M059J (cell line): Measurements from ENCODE around the gene NHLRC2. TPM values are rescaled to one million over a fixed set of nuclear protein-coding genes. Genes with fewer than 3 reads are reported as not detected.

ENCODE experiments used
- DNase-seq: peaks from one replicate; pipeline ENCODE4 v3.0.0-alpha.2; 2012; ENCODE audit warnings: low read depth
- total RNA-seq: library from RNA; depleted of rRNA; stranded (reverse); fragments of >200 nt; shearing (Covaris generic); gene quantifications from 2 replicates; pipeline ENCODE4 v1.2.3, GENCODE V29; 2014

NHLRC2 gene
- total RNA-seq, 1 experiment from 2014 or later = 9.3 TPM

DNA sequence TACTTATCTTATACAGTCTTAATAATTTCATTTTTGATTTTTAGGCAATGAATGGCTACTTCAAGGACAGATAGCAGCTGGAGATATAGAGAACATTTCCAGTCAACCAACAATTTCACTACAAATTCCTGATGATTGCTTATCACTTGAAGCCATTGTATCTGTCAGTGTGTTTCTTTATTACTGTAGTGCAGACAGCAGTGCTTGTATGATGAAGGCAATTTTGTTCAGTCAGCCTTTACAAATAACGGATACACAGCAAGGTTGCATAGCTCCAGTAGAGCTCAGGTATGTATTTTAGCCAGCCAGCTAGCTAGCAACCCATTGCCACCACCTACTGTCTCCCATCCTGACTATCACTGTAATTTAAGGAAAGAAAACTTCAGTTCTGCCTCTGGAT lies 53.8 kb downstream of the NHLRC2 start:
- no peak for DNase-seq

DNA sequence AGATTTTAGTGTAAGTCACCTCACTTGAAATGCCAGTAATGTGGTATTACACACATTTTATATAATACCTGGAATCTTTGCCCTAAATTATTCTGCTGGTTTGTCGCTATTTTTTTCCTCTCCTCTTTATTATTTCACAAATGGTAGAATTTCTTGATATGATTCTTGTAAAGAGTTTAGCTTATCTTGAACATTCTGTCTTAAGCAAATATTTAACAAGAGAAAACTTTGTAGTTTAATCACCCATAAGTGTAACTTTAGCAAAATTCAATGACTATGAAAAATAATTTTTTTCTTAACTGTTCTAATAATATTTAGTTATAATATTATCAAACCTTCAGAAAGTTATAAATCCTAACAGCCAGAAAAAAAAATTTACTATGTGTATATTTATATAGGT lies 56.7 kb downstream of the NHLRC2 start:
- no peak for DNase-seq

DNA sequence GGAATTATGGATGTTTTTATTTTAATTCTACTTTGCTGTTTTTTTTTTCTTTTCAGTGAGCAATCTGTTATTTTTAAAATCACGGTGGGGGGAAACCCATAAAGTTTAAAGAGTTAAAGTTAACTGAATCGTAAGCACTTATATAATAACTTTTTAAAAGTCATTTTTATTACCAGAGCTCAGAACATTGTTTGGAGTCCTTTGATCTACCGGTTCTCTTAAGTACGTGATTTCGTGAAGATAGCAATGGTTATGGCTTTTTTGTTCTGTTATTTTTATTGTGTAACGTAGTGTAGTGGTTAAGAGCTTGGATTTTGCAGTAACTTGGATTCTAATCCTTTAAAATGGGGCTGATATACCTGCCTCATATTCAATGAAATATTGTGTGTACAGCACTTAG lies 57.4 kb downstream of the NHLRC2 start:
- no peak for DNase-seq

DNA sequence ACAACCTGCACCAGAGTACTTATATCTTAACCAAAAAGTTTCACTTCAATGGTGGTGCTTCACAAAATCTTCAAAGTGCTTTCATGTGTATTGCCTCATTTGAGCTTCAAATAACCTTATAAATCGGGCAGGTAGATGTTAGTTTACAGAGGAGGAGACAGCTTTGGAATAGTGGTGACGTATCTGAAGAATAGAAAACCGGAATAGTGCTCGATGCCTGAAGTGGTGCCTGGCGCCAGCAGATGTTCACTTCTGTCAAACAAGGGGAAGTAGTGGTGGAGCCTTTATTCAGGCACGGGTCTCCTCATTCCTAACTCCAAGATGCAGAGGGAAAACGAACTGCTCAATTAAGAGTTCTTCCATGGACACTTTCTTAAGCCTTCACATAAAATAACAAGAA lies 58.1 kb downstream of the NHLRC2 start:
- no peak for DNase-seq

DNA sequence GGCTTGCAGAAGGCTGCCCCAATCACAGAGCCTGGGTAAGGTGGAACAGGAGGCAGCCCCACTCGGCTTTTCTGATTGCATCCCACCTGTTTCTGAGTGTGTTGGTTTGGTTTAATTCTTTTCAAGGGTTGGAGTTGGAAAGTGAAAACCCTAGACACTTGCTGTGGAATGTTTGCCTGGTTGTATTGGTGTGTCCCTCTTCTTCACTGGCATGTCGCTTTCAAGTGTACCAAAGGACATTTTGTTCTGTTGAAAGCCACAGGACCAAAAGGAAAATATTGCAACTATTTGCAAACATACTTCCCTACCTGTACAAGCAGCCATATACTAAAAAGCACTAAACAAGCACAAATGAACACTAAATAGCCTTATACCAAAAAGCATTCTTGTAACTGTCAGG lies 60.5 kb downstream of the NHLRC2 start:
- DNase-seq = no peak

DNA sequence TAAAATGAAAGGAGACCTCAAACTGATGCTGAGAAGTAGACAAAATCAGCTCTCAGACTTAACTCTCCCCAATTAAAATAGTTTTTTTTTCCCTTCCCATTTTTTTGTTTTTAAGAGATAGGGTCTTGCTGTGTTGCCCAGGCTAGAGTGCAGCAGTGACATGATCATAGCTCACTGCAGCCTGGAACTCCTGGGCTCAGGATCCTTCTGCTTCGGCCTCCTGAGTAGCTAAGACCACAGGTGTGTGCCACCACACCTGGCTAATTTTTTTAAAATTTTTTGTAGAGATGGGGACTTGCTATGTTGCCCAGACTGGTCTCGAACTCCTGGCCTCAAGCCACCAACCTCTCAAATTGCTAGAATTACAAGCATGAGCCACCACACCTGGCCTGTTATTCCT lies 61.1 kb downstream of the NHLRC2 start:
- no peak for DNase-seq

DNA sequence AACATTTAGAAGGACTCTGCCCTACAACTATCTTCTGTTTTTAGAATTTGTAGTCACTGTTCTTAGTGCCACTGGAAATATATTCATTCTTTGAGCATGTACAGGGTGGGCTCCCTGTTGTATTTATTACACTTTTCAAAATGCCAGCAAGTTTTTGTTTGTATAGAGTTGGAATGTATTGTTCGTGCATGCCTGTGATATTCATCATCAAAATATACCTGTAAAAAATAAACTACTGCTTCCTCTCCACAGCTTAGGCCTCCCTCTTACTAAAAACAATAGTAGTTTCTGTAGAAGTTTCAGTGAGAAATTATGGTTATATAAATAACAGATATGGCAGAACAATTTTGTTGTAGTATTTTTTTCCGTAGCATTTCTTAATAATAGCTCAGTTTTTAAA lies 61.6 kb downstream of the NHLRC2 start:
- DNase-seq = no peak

DNA sequence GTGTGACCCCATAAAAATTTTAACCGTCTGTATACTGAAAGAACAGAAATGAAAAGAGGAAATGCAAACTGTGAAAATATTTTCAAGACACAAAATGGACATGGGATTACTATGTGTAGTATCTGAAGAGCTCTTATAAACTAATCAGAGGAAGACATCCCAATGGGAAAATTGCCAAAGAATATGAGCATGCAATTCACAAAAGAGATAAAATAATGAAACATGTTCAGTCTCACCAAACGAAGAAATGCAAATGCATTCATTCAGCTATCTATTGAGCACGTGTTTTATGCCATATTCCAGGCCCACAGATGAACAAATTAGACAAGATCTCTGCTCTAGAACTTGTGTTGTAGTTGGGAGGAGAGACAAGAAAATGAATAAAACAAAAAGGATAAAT lies 63.2 kb downstream of the NHLRC2 start:
- no peak for DNase-seq

DNA sequence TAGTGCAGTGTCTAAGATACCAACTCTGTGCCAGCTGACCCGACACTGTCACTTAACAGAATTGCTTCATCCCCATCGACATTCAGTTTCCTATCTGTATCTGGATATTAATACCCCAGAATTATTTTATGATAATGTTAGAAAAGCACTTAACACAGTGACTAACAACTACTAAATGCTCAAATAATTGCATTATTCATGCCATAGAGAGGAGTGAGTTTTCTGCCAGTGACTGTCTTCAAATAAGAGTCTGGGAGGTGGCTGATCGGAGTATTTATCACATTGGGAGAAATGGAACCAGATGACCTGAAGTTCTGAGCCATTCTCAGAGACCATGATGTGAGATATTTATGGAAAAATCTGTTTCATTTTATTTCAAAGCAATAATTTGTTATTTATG lies 65.7 kb downstream of the NHLRC2 start:
- no peak for DNase-seq

DNA sequence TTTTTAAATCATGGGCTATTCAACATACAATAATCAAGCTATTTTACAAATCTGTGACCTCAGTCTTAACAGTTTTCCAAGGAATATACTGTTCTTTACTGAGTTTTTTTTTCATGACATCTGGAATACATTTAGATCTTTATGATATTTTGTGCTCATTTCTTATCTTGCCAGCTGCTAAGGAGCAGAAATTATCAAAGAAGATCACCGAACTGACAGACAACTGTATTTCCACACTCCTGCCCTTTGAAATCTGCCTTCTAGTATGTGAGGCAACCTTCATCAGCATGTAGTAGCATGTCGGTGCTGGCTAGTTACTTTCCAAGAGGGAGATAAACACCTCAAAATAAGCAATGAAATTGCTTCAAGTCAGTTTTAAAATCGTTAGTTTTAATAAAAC lies 66.4 kb downstream of the NHLRC2 start:
- DNase-seq = no peak

DNA sequence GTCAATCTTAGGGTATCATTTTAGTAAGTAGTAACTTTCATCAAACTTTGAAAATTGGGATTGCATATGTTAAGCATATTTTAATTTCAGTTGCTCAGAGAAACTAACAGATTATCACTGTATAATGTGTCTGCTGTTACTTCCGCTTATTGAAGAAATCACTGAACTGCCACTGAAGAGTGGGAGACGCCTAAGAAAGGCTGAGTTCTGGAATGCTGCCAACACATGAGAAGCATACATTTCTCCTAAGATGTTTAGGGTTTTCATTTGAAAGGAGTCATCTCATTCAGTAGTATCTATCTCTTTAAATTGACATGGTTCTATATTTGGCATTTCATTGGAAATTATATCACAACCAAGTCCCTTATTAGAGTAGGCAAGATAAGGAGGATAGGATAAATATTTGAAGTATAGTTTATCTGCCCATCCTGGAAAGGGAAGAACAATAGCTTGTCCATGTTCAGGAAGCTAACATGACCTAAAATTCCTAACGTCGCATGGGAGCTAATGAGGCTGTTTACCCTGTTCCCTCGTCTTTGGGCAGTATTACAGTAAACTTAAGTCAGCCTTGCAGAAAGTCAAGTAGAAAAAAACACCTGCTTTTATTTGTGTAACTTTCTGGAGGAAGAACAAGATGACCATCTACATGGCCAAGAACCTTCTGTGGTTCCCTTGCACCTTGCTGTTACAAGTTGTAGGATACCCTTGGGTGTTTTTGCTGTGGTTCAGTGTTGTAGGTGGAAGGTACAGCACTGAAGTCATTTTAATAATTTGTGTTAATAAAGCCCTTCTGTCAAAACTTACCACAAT lies 67.3 kb downstream of the NHLRC2 start:
- DNase-seq = no peak

DNA sequence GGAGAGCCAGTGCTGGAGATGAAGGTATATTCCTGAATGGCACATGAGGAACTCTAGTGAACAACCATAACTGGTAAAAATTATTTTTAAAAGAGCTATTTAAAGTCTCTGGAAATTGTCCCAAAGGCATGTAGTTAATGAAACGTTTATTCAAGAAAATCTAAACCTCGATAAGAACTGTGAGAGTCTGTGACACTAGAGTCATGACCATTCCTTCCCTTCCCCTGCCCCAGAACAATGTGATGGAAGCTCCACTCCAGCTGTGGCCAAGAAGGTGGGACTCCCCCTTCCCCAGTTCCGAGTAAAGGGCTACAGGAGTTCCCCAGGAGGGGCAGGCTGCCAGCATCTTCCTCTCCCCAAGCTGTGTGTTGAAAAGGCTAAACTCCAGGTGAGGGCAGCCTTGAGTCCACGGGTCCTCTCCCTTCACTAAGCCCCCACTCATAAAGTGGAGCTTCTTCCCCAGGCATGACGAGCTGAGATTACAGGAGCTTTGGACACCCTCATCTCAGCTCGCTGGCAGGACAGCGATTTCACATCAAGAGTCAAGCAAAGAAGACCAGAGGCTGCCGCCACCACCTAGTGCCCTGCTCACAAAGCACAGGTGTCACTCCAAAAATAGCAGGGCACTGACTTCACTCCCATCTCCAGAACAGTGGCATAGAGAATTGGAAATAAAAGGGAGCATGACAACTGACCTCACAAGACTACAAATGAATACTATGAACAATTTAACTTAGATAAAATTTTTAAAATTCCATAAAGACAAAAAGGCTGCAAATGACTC lies 68.5 kb downstream of the NHLRC2 start:
- no peak for DNase-seq

DNA sequence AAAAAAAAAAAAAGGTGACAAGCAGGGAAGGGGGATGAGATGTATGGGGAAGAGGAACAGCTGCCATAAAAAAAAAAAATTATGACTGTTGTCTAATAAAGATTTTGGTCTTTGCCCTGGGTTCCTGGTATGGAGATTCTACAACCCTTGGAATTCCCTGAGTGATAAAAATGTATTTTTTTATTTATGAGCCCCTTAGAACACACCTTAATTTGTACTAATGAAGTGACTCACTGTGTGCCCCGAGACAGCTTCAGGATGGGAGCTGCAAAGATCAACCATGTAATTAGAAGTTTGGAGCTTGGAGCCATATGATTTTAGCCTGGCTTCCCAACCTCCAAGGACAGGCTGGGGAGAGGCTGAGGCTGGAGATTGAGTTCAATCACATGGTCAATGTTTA lies 69.7 kb downstream of the NHLRC2 start:
- no peak for DNase-seq

DNA sequence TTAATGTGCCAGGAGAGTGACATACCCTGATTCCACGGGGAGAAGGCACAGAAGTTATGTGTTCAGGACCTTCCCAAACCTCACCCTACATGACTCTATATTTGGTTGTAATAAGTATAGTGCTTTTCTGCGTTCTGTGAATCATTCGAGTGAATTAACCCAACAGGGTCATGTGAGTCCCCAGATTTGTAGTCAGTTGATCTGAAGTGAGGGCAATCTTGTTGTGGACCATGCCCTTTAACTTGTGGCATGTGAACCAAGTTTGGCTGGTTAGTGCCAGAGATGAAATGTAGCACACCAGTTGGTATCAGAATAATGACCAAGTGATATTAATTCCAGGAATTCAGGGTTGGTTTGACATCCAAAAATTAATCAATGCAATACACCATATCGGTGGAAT lies 70.2 kb downstream of the NHLRC2 start:
- DNase-seq = no peak

DNA sequence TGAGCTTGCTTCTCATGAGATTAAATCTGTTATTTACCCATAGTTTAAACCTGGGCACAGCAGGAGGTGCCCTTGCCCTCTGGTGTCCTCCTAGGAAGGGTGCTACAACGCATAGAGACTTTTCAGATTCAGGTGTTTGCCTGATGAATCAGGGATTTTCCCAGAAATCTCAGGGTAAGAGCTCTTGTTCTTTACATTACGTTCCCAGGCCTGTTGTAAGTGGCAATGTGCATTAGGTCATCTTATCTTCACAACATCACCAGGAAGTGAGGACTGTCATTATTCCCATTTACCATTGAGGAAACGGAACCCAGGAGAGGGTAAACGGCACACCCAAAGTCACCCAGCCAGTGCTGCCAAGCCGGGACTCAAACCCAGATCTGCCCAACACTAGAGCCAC lies 73.0 kb downstream of the NHLRC2 start:
- DNase-seq = no peak

DNA sequence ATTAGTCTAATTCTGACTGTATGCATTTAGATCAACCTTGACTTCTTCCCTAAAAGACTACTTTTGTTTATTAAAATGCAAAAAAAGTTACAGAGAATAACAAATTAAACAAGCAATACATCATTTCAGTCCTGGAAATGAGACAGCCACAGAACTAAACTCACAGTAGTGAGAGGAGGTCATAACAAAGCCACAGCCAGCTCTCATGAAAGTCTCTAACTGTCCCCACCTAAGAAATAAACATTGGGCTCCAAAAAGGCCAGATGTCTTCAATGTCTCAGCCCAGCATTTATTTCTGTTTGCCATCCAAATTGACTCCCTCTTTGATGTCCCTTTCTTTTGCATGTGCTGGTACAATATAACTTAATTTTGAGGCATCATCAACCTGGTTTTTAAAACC lies 74.4 kb downstream of the NHLRC2 start:
- DNase-seq = no peak

DNA sequence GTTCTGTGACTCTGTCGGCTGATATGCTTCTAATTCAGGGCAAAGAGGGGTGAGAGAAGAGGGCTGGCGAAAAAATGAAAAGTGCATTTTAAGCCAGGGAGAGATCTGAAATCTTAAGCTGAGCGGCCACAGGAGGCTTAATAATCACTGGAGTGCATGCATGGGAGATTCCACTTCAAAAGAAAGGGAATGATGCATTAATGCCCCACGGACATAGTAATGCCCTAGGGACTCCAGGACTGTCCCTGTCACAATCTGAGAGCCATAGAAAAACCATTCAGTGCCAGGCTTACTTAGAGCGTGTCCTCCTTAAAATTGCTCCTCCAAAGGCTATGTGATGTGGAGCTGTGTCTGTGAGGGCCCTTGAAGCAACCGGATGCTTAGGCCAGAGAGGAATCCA lies 75.1 kb downstream of the NHLRC2 start:
- DNase-seq = no peak

DNA sequence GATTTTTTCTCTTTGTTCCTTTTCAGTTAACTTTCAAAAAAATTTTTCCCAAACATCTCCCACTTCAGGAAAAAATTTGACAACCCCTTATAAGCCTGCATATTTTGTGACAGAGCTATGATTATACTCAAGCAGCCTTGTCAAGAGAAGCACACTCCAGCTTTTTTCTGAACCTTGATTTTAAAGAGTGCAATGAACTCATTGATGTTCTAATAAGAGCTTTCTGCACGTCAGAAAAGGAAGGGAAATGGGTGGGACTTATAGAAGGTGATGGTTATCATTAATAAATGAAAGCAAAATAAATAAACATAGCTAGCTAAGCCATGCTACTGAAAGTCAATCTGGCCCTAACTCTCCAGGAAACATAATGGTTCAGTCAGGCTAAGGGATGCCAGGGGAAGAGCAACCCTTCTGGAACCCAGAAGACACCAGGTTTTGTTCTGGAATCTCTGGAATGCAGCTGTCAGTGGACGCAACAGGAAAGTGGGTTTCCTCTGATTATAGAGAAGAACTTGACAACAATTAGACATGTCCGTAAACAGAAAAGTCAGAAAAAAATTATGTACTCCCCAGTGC lies 76.1 kb downstream of the NHLRC2 start:
- DNase-seq = no peak

DNA sequence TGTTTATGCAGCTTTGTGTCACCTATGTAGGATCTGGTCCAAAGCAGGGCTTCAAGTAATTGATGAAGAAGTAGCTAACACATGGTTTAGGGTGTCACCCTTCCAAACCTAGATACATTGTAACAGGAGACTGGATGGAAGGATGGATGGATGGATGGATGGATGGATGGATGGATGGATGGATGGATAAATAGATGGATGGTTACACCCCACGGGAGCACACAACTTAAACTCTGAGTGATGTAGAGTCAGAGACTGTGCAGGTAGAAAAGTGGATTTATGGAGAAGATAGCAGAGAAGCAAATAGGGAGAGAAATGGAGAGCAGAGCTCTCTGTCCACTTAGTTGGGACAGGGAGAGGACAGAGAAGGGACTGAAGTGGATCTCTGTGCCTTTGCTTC lies 78.4 kb downstream of the NHLRC2 start:
- DNase-seq = no peak

DNA sequence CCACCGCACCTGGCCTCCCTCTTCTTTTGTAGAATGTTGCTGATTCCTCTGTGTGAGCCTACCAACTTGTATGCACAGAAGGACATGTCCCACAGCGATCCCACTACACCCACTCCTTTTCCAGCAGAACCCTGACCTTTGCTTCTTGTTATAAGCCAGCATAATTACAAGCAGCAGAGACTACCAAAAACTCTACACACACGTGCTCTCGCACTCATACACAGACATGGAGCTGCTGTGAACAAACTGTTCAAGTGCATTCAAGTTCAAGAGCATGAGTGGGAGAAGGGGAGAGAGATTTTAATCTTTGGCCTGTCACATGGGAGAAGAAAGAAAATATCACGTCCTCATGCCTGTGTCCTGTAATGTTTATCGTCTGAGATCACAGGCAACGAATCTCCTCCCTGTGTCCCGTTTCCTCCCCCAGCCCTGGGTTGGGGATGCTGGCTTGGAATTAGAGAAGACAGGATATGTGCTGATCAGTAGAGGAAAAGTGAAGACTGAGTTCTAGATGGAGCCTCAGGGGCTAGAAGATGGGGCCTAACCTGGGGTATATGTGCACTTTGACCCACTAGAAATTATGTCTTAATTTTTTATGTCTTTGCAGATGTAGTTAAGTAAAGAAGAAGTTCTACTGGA lies 79.6 kb downstream of the NHLRC2 start:
- no peak for DNase-seq

DNA sequence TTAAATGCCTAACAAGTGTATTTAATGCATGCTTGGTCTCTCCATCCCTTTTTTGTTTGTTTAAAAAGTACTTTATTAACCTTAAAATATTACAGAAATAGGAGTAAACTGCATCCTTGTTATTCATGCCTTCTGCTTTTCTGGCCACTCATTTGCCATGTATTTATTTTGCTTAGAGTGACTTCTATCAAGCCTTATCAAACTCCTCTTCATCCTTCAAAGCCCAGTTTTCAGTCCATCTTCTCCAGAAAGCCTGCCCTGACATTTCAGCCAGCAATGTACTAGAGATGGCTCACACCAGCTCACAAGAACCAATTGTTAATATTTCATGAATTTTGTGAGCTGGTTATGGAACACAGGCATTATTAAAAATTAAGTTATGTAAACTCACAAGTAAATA lies 82.8 kb downstream of the NHLRC2 start:
- no peak for DNase-seq

DNA sequence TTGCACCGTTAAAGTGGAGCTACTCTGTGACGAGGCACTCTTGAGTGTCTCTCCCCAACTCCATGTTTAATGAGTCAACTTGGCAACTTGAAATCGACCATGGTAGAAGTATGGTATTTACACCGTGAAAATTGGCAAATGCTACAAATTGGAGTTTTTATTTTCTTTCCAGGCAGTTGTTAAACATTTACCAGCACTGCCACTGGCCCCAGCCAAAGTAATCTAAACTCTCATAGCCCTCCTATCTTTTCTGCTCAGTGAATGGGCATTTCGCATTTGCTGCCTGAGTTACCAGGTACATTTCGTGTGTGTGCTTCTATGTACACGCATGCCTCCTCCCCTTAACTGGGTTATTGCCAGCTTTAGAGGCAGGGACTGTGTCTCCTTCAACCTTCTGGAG lies 83.3 kb downstream of the NHLRC2 start:
- no peak for DNase-seq
